OCI-LY7 (cell line): ENCODE data around the gene DTX1. TPM values are rescaled to one million over a fixed set of nuclear protein-coding genes. Genes with fewer than 3 reads are reported as not detected.

Source experiments
- BruUV-seq: library from RNA; stranded (reverse); fragments of 400-500 nt; replicated peaks from 2 replicates; lab custom pipeline; 2021; lab: Mats Ljungman, UMichigan
- CTCF ChIA-PET: fragments of 300-600 bp; sonication (Branson Sonifier 250); formaldehyde crosslinking; loops from one replicate; lab custom pipeline; 2022; ENCODE audit warnings: antibody characterized with exemption; ENCODE audit not compliant: unreplicated experiment; lab: Charles Lee
- POLR2A ChIA-PET: fragments of 300-600 bp; sonication (Branson Sonifier 250); formaldehyde crosslinking; loops from one replicate; lab custom pipeline; 2022; ENCODE audit warnings: antibody characterized with exemption; lab: Charles Lee
- DNase-seq: peaks from one replicate; pipeline ENCODE4 v3.0.0-alpha.2; 2015; ENCODE audit warnings: low spot score
- H2AFZ ChIP-seq: fragments of 200-600 bp; sonication (generic), shearing (Covaris generic); 2 replicates; pipeline ENCODE4 v1.6.1; 2014; ENCODE audit warnings: mild to moderate bottlenecking, antibody characterized with exemption, low read length, moderate library complexity
- H3K27ac ChIP-seq: fragments of 200-600 bp; sonication (generic); 2 replicates; pipeline ENCODE4 v1.5.1; 2014; ENCODE audit warnings: mixed run types, low read depth, mild to moderate bottlenecking, moderate library complexity, low read length, inconsistent platforms; ENCODE audit not compliant: poor library complexity, severe bottlenecking
- H3K36me3 ChIP-seq: fragments of 200-600 bp; sonication (generic); 2 replicates; pipeline ENCODE4 v1.6.1; 2014; ENCODE audit warnings: mild to moderate bottlenecking, antibody characterized with exemption, low read length, moderate library complexity, mixed read lengths; ENCODE audit not compliant: insufficient read depth
- H3K4me1 ChIP-seq: fragments of 200-600 bp; sonication (generic); 2 replicates; pipeline ENCODE4 v1.5.1; 2014; ENCODE audit warnings: mild to moderate bottlenecking, low read length; ENCODE audit not compliant: insufficient read depth, poor library complexity, severe bottlenecking
- H3K4me2 ChIP-seq: fragments of 200-600 bp; sonication (generic); 2 replicates; pipeline ENCODE4 v1.6.1; 2014; ENCODE audit warnings: mild to moderate bottlenecking, low read length
- H3K4me3 ChIP-seq: fragments of 200-600 bp; sonication (generic); 2 replicates; pipeline ENCODE4 v1.5.1; 2014; ENCODE audit warnings: mild to moderate bottlenecking, low read depth, low read length; ENCODE audit not compliant: poor library complexity, severe bottlenecking
- H3K79me2 ChIP-seq: fragments of 200-600 bp; sonication (generic); 2 replicates; pipeline ENCODE4 v1.6.1; 2016; ENCODE audit warnings: low read depth, mild to moderate bottlenecking, low read length, moderate library complexity, mixed read lengths; ENCODE audit not compliant: insufficient read depth
- H3K9me2 ChIP-seq: fragments of 200-600 bp; sonication (generic); 2 replicates; pipeline ENCODE4 v1.6.1; 2016; ENCODE audit warnings: mild to moderate bottlenecking, low read length, mixed read lengths; ENCODE audit not compliant: insufficient read depth
- H3K9me3 ChIP-seq: fragments of 200-600 bp; sonication (generic); 2 replicates; pipeline ENCODE4 v1.6.1; 2014; ENCODE audit warnings: mild to moderate bottlenecking, mixed run types, low read length, mixed read lengths
- H4K20me1 ChIP-seq: fragments of 200-600 bp; sonication (generic); 2 replicates; pipeline ENCODE4 v1.6.1; 2014; ENCODE audit warnings: mild to moderate bottlenecking, antibody characterized with exemption, low read length, moderate library complexity, mixed read lengths; ENCODE audit not compliant: insufficient read depth
- EZH2phosphoT487 ChIP-seq: fragments of 200-600 bp; sonication (generic); IDR thresholded peaks from 2 replicates; pipeline ENCODE4 v1.6.1; 2018; ENCODE audit warnings: low read depth, borderline replicate concordance, mild to moderate bottlenecking, mixed run types, antibody characterized with exemption, low read length, moderate library complexity, mixed read lengths
- intact Hi-C: fragments of 100-400 bp; cut with micrococcal nuclease; formaldehyde crosslinking; loops from one replicate; pipeline ENCODE4 v1.10.0; 2022; ENCODE audit not compliant: unreplicated experiment
- total RNA-seq, 2 experiments: library from RNA; depleted of rRNA in 1 of 2; stranded (reverse); fragments of >200 nt in 1 of 2; shearing (Covaris generic) in 1 of 2; gene quantifications; 2 replicates each; pipeline ENCODE4 v1.2.3, GENCODE V29; 2014 to 2022
- TF ChIP-seq, protein P1 (sequence below): fragments of 200-600 bp; sonication (generic); conservative IDR thresholded peaks from 2 replicates; pipeline ENCODE4 v1.5.1; 2014; ENCODE audit warnings: mild to moderate bottlenecking, antibody characterized with exemption, low read length, moderate library complexity, mixed read lengths

DTX1 gene
- total RNA-seq, 2 experiments from 2014 or later: 293 to 535 TPM

DNA sequence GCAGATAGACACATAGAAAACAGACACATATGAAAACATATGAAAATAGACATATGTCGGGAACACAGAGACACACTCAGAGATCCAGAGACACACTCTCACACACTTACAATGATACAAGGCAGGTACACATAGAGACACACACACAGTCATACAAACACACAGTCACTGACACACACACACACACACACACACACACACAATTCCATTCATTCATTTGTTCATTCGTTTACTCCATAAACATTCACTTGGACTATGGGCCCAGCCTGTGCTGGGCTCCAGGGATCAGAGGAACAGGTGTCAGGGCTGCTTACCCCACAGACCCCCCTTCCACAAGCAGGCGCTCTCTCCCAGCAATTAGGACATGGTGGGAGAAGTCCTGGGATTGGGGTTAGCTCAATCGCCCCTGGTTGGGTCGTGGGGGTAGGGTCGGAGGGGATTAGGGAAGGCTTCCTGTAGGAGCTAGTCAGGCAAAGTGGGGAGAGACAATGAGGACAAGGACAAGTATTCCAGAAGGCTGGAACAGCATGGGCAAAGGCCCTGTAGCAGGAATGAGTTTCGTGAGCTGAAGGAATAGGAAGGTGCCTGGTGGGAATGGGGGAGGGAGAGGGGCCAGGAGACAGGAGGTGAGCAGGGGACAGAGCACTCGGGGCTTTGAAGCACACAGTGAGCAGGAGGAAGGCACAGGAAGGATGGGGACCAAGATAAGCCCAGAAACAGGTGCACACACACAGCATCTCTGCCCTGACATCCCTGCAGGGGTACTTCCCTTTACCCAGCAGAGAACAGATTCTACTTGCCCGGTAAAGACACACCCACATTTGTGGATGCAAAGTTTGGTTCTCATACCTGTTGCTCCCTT lies 72.5 kb downstream of the DTX1 start:
- Histone ChIP-seq H3K4me3 (peak overlapping the region; percentile 57), H3K4me1 (peaks cover 61% of the 10 kb centered on the region), H3K27ac (peak overlapping the region; percentile 87), H3K79me2 (peaks cover 81% of the 10 kb centered on the region), H2AFZ (no peak overlapping the region), H3K4me2 (peak overlapping the region; percentile 81), H3K9me2 (no peaks in the 10 kb centered on the region), H3K36me3 (peaks cover 81% of the 10 kb centered on the region), H4K20me1 (0 out of 2 replicates have a peak, but pooled peaks cover 6% of the 10 kb centered on the region), H3K9me3 (peaks cover 6% of the 10 kb centered on the region)
- ChIA-PET POLR2A (interaction anchor here (2.2 kb wide), 1 partner anchor 8 kb away, joined by 10 read pairs; no protein-coding TSS in a partner anchor), CTCF (no interaction called here)
- intact Hi-C loops: loop anchor here (1.0 to 10.0 kb wide), 2 partner anchors 44 to 224 kb away; partner anchors contain the start of gene OAS1
- DNase-seq: peak; percentile 89
- TF ChIP-seq EZH2phosphoT487: no peak
- TF ChIP-seq, protein P1, sequence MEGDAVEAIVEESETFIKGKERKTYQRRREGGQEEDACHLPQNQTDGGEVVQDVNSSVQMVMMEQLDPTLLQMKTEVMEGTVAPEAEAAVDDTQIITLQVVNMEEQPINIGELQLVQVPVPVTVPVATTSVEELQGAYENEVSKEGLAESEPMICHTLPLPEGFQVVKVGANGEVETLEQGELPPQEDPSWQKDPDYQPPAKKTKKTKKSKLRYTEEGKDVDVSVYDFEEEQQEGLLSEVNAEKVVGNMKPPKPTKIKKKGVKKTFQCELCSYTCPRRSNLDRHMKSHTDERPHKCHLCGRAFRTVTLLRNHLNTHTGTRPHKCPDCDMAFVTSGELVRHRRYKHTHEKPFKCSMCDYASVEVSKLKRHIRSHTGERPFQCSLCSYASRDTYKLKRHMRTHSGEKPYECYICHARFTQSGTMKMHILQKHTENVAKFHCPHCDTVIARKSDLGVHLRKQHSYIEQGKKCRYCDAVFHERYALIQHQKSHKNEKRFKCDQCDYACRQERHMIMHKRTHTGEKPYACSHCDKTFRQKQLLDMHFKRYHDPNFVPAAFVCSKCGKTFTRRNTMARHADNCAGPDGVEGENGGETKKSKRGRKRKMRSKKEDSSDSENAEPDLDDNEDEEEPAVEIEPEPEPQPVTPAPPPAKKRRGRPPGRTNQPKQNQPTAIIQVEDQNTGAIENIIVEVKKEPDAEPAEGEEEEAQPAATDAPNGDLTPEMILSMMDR: peak; percentile 51
- no TSS peak for BruUV-seq

DNA sequence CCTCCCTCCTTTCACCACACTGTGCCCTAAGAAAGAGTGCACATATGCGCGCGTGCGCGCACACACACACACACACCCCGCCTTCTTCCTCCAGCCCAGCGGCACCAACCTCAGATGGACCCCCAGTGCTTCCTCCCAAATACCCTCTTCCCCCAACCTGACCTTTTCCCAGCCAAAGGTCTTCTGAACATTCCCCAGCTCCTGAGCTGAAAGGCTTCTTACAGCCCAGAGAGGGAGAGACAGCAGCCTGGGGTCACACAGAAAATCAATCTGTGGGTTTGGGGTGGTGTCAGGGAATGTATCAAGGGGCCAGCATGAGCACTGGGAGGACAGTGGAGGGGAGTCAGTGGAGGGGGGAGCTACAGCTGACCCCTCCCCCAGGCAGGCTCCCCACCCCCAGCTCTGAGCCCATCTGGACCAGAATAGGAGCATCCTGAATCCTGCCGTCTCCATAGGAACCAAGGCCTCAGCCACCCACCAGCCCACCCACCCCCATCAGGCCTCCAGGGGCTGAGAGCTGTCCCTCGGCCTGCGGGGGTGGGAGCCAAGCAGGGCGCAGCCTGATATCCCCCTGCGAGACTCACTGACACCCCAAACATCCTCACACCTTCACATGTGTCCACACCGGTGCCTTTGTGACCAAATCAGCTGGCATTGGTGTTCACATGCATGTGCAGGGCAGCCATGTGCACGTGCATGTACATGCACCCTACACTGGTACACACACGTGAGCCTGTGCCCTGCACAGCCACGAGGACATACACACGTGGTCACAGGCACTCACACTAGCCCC lies 73.3 kb downstream of the DTX1 start:
- intact Hi-C loops: loop anchor here (1.0 to 10.0 kb wide), 2 partner anchors 43 to 225 kb away; partner anchors contain the start of gene OAS1

More for the DNA sequence above, 73.3 kb downstream of the DTX1 start:
- peak overlapping the region; percentile 87 for H3K27ac ChIP-seq
- peaks cover 86% of the 10 kb centered on the region for H3K79me2 ChIP-seq
- DNase-seq: peak; percentile 25
- H4K20me1 ChIP-seq: 0 out of 2 replicates have a peak, but pooled peaks cover 6% of the 10 kb centered on the region
- H3K4me3 ChIP-seq: peak overlapping the region; percentile 57
- TF ChIP-seq, protein P1: no peak
- TF ChIP-seq EZH2phosphoT487: no peak
- no peak overlapping the region for H2AFZ ChIP-seq
- H3K9me2 ChIP-seq: no peaks in the 10 kb centered on the region
- H3K36me3 ChIP-seq: peaks cover 81% of the 10 kb centered on the region
- peaks cover 6% of the 10 kb centered on the region for H3K9me3 ChIP-seq
- ChIA-PET CTCF (interaction anchor here (0.6 to 1.2 kb wide), 3 partner anchors 24 to 33 kb away, joined by 3 to 10 read pairs (median 3); no protein-coding TSS in a partner anchor), POLR2A (interaction anchor here (0.7 to 2.2 kb wide), 3 partner anchors 9 to 68 kb away, joined by 3 to 10 read pairs (median 4); no protein-coding TSS in a partner anchor)
- H3K4me1 ChIP-seq: peaks cover 61% of the 10 kb centered on the region
- peak overlapping the region; percentile 81 for H3K4me2 ChIP-seq
- no TSS peak for BruUV-seq
